H7 (cell line): ENCODE data around the gene C1QTNF6. TPM values are rescaled to one million over a fixed set of nuclear protein-coding genes. Genes with fewer than 3 reads are reported as not detected.

Source experiments
- DNase-seq: peaks from one replicate; pipeline ENCODE4 v3.0.0; 2012
- H3K27me3 ChIP-seq: 2 replicates; pipeline ENCODE4 v1.6.0; 2011; ENCODE audit warnings: mild to moderate bottlenecking, low read length; ENCODE audit not compliant: control insufficient read depth, insufficient read depth
- H3K36me3 ChIP-seq: replicated peaks from 2 replicates; pipeline ENCODE4 v1.5.1; 2011; ENCODE audit warnings: low read length; ENCODE audit not compliant: control insufficient read depth, insufficient read depth
- H3K4me3 ChIP-seq: 2 replicates; pipeline ENCODE4 v1.5.1; 2011; ENCODE audit warnings: low read depth, mild to moderate bottlenecking, control low read depth, low read length, moderate library complexity; ENCODE audit not compliant: insufficient read depth
- total RNA-seq: library from RNA; depleted of rRNA; stranded (reverse); fragments of >200 nt; shearing (Covaris generic); gene quantifications from 2 replicates; pipeline ENCODE4 v1.2.3, GENCODE V29; 2014

The C1QTNF6 gene
- total RNA-seq, 1 experiment from 2014 or later = 4.9 TPM

DNA sequence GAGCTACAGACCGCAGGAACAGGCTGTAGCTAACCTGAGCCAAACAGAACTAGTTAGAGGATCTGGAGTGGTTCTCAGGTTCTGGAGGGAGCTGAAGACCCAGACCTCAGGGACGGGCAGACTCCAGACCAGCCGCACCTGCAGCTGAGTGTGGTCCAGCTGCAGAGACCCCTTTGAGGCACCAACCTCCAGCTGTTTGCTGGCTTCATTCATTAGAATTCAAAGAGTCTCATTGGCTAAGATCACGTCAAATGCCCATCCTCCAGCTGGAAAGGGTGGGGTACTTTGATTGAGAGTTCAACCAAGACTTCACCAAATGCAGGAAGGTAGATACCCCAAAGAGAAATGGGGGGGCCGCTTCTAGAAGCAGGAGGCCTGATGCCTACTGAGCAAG lies 25.0 kb downstream of the C1QTNF6 start:
- no peak for DNase-seq
- Histone ChIP-seq H3K4me3 (no peak overlapping the region), H3K27me3 (peaks cover 1% of the 10 kb centered on the region; the same call in 1 of the 2 replicates), H3K36me3 (no peaks in the 10 kb centered on the region)

DNA sequence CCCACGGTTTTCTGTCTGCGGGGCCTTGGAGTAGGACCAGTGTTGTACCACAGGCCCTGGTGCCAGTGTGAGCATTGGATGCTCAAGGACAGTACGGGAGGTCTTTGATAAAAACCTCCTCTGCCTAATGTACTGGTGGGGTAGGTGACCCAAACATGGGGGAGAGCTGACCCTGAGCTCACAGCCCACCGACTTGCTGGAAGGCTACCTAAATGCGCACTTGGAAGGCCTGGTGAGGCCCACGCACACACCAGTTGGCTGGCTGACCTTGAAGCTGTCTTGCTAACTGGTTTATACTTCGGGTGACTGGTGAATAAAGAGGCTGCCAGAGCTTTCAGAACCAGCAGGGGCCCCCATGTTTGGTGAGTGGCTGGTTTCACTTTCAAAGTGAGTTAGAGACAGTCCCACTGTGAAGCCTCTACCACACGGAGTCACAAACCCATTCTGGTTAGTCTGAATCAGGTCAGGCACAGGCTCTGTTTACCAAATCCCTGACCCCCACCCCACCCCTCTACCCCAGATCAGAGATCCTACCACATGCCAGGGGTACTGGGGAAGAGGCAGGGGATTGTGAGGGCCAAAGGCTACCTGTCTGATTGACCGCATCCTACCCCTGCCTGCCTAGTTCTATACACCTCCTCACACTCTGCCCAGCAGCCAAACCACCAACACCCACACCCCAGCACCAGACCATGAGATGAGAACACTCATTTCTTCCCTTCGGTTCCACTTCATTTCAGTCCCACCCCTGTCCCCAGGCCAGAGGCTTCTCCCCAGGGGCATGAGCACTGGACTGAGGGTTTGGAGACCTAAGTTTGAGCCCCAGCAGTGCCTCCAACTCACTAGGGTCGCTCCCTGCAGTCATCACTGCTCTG lies 25.6 kb downstream of the C1QTNF6 start:
- Histone ChIP-seq H3K4me3 (no peak overlapping the region), H3K36me3 (no peaks in the 10 kb centered on the region), H3K27me3 (peaks cover 1% of the 10 kb centered on the region; the same call in 1 of the 2 replicates)
- peak; percentile 54 for DNase-seq

DNA sequence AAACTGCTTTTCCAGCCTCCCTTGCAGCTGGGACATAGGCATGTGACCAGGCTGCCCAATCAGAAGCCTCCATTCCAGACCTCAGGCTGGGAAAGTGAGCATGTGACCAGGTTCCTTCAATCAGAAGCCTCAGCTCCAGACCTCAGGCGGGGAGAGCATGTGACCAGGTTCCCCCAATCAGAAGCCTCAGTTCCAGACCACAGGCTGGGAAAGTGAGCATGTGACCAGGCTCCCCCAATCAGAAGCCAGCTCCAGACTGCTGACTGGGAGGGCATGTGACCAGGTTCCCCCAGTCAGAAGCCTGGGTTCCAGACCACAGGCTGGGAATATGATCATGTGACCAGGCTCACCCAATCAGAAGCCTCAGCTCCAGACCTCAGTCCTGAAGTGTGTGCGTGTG lies 26.6 kb downstream of the C1QTNF6 start:
- H3K27me3 ChIP-seq = peaks cover 1% of the 10 kb centered on the region; the same call in 1 of the 2 replicates
- H3K36me3 ChIP-seq = no peaks in the 10 kb centered on the region
- peak; percentile 48 for DNase-seq
- H3K4me3 ChIP-seq = no peak overlapping the region

DNA sequence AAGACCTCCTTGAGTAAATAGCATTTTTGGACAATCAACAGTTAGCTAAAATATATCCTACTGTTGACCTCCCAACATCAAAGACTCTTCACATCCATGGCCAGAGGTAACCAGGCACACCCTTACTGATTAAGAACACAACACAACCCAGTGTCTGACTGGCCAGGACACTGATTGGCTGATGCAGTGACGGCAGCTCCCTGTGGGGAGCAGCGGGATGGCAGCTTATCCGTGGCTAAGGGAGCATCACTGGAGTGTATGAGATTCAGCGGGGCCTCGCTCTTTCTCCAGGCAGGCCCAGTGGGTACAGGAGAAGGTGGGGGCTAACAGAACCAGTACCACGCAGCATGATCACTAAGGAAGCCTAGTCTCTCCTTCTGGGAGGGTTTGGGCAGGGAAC lies 28.0 kb downstream of the C1QTNF6 start:
- peaks cover 1% of the 10 kb centered on the region; the same call in 1 of the 2 replicates for H3K27me3 ChIP-seq

DNA sequence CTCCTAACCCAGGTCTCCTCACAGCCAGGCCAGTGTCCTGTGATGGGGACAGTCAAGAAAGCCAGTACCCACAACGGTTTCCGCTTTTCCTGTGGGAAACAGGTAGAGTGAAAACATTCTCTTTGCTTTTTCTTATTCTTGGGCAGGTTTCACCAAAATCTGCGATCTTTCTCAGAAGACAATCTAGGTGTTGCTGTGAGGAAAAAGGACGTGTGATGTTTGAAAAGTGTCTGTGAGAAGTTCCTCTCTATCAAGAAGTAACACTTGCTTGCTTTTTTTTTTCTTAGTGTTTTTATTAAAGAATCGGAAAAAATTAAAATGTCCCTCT lies 29.1 kb downstream of the C1QTNF6 start:
- no peak for DNase-seq
- H3K4me3 ChIP-seq = no peak overlapping the region
- H3K27me3 ChIP-seq = peaks cover 1% of the 10 kb centered on the region; the same call in 1 of the 2 replicates
- H3K36me3 ChIP-seq = no peaks in the 10 kb centered on the region

More for the DNA sequence above, 28.0 kb downstream of the C1QTNF6 start:
- H3K36me3 ChIP-seq = no peaks in the 10 kb centered on the region
- H3K4me3 ChIP-seq = no peak overlapping the region
- peak; percentile 59 for DNase-seq

DNA sequence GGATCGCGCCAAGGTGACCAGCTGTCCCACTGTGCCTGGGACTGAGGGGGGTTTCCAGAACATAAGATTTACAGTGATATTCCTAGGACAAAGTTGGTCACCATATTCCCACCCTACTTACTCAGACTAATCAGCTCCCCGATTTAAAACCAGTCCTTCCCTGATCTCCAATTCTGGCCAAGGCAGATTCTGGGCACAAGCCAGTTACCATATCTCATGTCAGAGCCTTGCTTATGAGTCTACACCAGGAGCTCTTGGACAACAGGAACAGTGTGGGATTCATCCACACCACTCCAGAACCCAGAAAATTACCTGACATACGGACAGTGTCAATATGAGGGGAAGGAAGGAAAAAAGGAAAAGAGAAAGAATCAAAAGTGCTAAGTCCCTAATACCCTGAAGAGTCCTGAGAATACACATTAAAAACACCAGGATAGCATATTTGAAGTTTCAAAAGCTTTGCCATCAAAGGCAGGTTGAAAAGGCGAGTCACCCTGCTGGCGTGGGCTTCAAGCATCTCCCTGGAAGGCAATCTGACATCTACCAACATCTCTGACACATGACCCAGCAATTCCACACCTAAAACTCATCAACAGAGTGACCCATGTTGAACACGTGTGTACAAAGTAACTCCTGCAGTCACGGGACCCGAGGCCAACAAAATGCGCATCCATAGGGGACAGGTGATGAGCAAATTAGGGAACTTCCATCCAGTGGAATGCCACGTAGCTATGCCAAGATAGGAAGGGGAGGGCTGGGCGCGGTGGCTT lies 30.3 kb downstream of the C1QTNF6 start:
- Histone ChIP-seq H3K4me3 (no peak overlapping the region), H3K27me3 (peaks cover 1% of the 10 kb centered on the region; the same call in 1 of the 2 replicates), H3K36me3 (no peaks in the 10 kb centered on the region)
- no peak for DNase-seq

DNA sequence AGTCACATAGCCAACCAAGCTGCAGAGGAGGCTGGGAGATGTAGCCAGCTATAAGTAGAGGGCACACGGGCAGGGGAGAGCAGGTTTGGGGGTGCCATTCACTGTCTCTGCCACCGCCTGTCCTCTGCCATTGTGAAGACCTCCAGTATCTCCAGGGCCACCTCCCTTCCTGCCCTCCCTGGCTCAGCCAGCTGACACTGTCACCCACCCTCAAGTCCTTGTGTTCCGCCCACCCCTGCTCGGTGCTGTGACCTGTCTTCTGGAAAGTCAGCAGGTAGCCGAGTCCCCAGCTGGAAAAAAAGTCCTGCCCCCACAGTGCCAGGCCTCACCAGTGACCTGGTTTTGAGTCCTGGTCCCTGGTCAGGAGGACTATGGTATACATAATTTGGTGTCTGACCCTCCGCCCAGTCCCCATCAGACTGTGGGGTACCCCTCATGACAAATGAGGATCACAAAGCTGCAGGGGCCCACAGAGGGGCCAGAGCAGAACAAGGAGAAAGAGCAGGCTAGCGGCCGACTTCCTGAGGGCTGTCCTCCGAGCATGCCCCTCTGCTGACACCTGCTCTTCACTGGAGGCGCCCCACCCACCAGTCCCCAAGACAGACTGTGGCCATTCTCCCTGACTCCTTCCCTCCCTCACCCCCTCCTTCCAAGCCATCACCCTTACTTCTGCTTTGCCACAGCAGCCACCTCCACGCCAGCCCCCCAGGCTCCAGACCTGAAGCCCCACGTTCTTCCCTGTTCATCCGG lies 31.2 kb downstream of the C1QTNF6 start:
- H3K36me3 ChIP-seq = no peaks in the 10 kb centered on the region
- peaks cover 1% of the 10 kb centered on the region; the same call in 1 of the 2 replicates for H3K27me3 ChIP-seq
- DNase-seq = no peak
- H3K4me3 ChIP-seq = no peak overlapping the region

DNA sequence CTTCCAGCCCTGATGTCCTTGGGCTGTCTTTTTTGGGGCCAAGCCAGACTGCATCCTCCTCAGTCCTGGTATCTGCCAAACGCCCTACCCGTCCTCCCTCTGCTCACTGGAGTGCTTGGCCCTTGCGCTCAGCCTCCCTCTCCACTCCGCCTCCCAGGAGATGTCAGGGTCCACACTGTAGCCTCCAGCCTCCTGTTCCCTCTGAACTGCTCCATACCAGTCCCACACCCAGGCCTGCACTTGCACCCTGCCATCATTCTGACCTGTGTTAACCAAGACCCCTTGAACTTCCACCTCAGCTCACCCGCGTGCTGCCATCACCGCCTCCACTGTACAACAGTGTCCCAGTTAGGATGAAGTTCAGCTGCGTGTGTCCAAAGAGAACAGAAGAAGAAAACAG lies 32.1 kb downstream of the C1QTNF6 start:
- Histone ChIP-seq H3K27me3 (peaks cover 1% of the 10 kb centered on the region; the same call in 1 of the 2 replicates), H3K36me3 (no peaks in the 10 kb centered on the region), H3K4me3 (no peak overlapping the region)
- no peak for DNase-seq

DNA sequence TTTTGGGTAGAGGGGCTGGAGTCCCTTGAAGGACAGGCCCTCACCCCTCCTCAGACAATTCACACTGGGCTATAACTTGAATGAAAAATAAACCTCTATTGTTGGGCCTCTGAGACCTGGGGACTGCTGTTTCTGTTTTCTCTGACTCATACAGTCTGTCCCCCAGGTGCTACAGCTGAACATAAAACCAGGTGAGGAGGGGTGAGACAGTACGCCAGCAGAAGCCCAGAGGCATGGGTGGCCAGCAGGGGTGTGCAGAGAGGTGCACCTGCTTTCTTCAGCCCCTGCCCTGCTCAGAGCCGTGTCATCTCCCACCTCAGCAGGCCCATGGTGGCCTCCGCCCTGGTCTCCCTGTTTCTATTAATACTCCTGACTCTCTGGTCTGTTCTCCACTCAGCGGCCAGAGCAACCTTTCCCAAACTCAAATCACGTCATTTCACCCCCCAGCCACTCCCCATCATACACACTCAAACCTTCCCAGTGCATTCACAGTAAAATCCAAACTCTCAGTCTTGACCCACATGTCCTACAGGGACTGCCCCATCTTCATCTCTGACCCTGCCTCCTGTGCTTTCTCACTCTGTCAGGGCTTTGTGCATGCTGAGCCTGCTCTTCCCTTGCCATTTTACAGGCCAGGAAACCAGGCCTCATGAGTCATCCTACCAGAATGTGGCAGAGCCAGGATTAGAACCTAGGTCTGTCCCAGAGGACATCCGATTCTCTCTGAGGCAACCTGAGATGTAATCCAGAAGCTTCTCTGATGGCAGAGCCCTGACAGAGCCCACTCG lies 32.9 kb downstream of the C1QTNF6 start:
- DNase-seq = no peak
- Histone ChIP-seq H3K4me3 (no peak overlapping the region), H3K36me3 (no peaks in the 10 kb centered on the region), H3K27me3 (peaks cover 1% of the 10 kb centered on the region; the same call in 1 of the 2 replicates)

DNA sequence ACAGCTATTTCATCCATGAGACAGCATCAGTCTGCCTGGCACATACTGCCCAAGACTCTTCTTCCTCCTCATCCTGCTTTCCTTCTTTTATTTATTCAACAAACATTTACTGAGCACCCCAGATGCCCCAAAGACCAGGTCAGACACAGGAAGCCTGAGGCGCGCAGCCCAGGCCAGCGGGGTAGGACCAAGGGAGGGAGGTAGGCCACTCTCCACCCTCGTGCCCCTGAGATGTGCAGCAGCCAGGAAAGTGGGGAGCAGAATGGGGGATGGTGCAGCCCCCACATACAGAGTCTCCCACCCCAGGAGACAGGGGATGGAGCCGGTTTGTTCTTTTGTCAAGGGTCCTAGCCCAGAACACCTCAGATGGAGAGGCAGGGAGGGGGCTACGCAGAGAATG lies 34.1 kb downstream of the C1QTNF6 start:
- no peak overlapping the region for H3K4me3 ChIP-seq
- H3K27me3 ChIP-seq = no peaks in the 10 kb centered on the region
- H3K36me3 ChIP-seq = no peaks in the 10 kb centered on the region
- no peak for DNase-seq

DNA sequence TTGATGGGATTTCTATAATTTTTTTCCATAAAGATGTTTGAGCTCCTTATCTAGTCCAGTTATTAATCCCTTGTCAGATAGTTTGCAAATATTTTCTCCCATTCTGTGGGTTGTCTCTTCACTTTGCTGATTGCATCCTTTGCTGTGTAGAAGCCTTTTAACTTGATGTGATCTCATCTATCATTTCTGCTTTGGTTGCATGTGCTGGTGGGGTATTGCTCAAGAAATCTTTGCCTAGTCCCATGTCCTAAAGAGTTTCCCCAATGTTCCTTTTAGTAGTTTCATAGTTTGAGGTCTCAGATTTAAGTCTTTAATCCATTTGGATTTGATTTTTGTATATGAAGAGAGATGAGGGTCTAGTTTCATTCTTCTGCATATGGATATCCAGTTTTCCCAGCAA lies 36.6 kb downstream of the C1QTNF6 start:
- H3K27me3 ChIP-seq = no peaks in the 10 kb centered on the region
- DNase-seq = no peak

DNA sequence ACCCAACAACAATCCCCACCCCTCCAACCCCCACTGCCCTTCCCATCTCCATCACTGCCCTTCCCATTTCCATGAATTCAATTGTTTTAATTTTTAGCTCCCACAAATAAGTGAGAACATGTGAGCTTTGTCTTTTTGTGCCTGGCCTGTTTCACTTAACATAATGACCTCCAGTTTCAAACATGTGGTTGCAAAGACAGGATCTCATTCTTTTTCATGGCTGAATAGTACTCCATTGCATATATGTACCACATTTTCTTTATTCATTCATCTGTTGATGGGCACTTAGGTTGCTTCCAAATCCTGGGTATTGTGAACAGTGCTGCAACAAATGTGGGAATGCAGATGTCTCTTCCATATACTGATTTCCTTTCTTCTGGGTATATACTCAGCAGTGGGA lies 37.3 kb downstream of the C1QTNF6 start:
- Histone ChIP-seq H3K27me3 (no peaks in the 10 kb centered on the region), H3K4me3 (no peak overlapping the region), H3K36me3 (no peaks in the 10 kb centered on the region)
- no peak for DNase-seq

More for the DNA sequence above, 36.6 kb downstream of the C1QTNF6 start:
- H3K4me3 ChIP-seq = no peak overlapping the region
- H3K36me3 ChIP-seq = no peaks in the 10 kb centered on the region

DNA sequence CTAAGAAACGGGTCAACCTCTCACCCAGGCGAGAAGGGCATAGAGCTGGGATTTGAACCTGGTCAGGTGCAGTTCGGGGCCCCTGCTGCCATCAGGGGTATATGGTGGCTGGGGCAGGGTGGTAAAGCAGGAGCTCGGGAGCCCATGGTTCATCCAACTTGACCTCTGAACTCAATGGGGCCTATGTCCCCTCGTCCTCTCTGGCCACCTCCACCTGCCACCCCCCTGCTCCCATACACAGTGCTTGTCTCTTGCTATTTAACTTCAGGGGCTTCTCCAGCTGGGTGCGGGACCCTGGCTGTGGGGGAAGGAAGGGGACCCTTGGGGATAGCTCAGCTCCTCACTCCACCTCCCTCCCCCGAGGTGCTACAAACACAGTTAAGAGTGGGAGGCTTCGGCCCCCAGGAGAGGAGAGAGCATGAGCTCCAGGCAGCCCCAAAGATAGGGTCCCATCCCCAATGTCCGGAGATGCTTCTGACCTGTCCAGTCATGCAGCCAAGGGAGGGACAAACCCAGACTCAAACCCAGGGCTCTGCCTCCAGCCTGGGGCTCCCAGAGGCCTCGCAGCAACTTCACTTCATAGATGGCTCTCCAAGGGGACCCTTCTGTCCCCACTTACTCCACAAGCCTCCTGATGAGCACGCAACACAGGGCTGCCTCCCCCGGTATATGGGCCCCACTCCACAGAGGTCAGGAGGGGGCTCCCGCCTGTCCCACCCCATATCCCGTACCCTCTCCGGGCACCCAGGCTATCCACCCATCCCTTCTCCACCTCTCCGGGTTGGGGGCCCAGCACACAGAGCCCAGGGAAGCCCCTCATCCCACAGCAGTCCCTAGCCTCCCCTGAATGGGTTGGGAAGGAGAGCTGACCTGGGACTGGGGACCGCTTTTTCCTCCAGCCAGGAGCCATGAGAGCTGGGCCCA lies 39.0 kb downstream of the C1QTNF6 start:
- H3K27me3 ChIP-seq = no peaks in the 10 kb centered on the region
- H3K36me3 ChIP-seq = no peaks in the 10 kb centered on the region
- H3K4me3 ChIP-seq = no peak overlapping the region
- no peak for DNase-seq
